ENCODE measurements around the gene EIF4H. TPM values are rescaled to one million over a fixed set of nuclear protein-coding genes. Genes with fewer than 3 reads are reported as not detected.
A peak's percentile ranks its signal among the peaks of the same experiment; 100 is the strongest.

Gene EIF4H
- total and polyA plus RNA-seq, 9 of the 15 experiments (the other 6 are each of a cell fraction or from before 2014, with no cell fraction given), result 11.0 to 435 (median 319) TPM

DNA sequence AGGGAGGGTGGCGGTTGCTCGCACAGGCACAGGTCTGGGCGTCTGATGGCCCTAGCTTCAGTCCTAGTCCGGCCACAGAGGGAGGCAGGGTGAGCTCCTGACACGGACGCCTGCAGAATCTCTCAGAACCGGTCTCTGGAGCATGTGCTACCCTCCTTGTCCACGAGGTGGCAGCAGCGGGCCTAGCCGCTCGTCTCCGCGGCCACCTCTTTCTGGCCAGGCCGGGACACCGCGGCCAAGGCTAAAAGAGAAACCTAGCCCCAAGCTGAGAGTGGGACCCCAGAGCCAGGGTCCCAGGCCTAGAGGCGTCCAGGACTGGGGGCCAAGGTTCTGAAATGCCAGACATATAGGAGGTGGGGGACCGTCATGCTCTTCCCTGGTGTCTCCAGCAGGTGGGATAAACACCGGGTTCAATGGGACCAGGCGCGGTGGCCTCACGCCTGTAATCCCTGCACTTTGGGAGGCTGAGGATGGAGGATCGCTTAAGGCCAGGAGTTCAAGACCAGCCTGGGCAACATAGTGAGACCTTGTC, 32.5 kb downstream of the EIF4H start:
- peak; percentile 86 for ATAC-seq
- 3% methylated on average over 23 of the region's 23 CpGs for WGBS (ENCODE audit: insufficient coverage, low coverage, missing lambda C conversion rate)
- DNase-seq (ENCODE audit: extremely low read depth in 1 of 4, low spot score in 3 of 4), result peak; percentile 84 to 90 (median 86)
- H3K4me3 ChIP-seq, result no peak overlapping the region
- H4K20me1 ChIP-seq (replicated peaks; ENCODE audit: control insufficient read depth, insufficient read depth, low read length), result no peaks in the 10 kb centered on the region
- H3K4me2 ChIP-seq (ENCODE audit: insufficient read depth, low read length), result peak overlapping the region; percentile 63
- ChIA-PET CTCF (ENCODE audit: low intra/inter-chr PET ratio) (interaction anchor here (0.6 to 3.2 kb wide), 7 partner anchors 17 to 199 kb away, joined by 3 to 51 read pairs (median 6); no protein-coding TSS in a partner anchor), POLR2A (interaction anchor here (0.6 to 2.3 kb wide), 7 partner anchors 10 to 194 kb away, joined by 3 to 14 read pairs (median 3); no protein-coding TSS in a partner anchor)
- peak overlapping the region; percentile 83 for H2AFZ ChIP-seq (ENCODE audit: low read depth, low read length)
- no peaks in the 10 kb centered on the region for H3K9me3 ChIP-seq (replicated peaks; ENCODE audit: control insufficient read depth, insufficient read depth, low read depth, low read length)
- peak; percentile 91 for FAIRE-seq
- H3K27ac ChIP-seq (ENCODE audit: extremely low read depth, low read depth, low read length), result no peak overlapping the region
- no peaks in the 10 kb centered on the region for H3K36me3 ChIP-seq (ENCODE audit: control insufficient read depth, insufficient read depth, low read length)
- peak overlapping the region in 1 of 2 experiments; percentile 66; a peak in 2 of 4 replicates for H3K9ac ChIP-seq (ENCODE audit: insufficient read depth in 1 of 2, low read depth in 2 of 2, low read length in 2 of 2)
- H3K79me2 ChIP-seq (ENCODE audit: control insufficient read depth, insufficient read depth, low read length), result no peaks in the 10 kb centered on the region
- H3K27me3 ChIP-seq (ENCODE audit: control insufficient read depth in 2 of 2, insufficient read depth in 2 of 2, low read length in 2 of 2), result no peaks in the 10 kb centered on the region; a peak in 1 of 5 replicates
- peaks cover 3 to 28% of the 10 kb centered on the region in 2 experiments; a peak in 4 of 5 replicates for H3K4me1 ChIP-seq (replicated peaks in 1 of 2; ENCODE audit: control insufficient read depth in 2 of 2, insufficient read depth in 2 of 2, low read length in 2 of 2)
- in situ Hi-C loops (cut with MboI) (loop anchor here (5.0 to 10.0 kb wide), 2 partner anchors 196 to 332 kb away; no protein-coding TSS in a partner anchor), intact Hi-C loops (cut with micrococcal nuclease) (loop anchor here (1.0 kb wide), 2 partner anchors 187 to 195 kb away; no protein-coding TSS in a partner anchor)
- H3K9me1 ChIP-seq (ENCODE audit: control insufficient read depth, insufficient read depth, low read length), result no peaks in the 10 kb centered on the region
- BruUV-seq (replicated peaks), result no TSS peak
- TF ChIP-seq HLTF (IDR thresholded peaks at IDR 0.05), result 0 out of 2 replicates have a peak, but pooled peaks have one; percentile 17
- no peak for TF ChIP-seq FOXJ2 (tag; IDR thresholded peaks at IDR 0.05)
- 0 out of 4 replicates have a peak, but pooled peaks have one; percentile 33 to 37 for TF ChIP-seq UBTF (IDR thresholded peaks at IDR 0.05; ENCODE audit: borderline replicate concordance in 1 of 2, low read depth in 2 of 2, low read length in 2 of 2)
- TF ChIP-seq ZNF24 (IDR thresholded peaks at IDR 0.05), result 0 out of 2 replicates have a peak, but pooled peaks have one; percentile 15
- TF ChIP-seq SMAD3 (CRISPR knock-in tag; conservative IDR thresholded peaks at IDR 0.05), result no peak
- TF ChIP-seq ARID2 (IDR thresholded peaks at IDR 0.05), result peak; percentile 90
- no peak for TF ChIP-seq ATF1 (CRISPR knock-in tag; IDR thresholded peaks at IDR 0.05)
- peak; percentile 34; the same call in 1 of the 2 replicates for TF ChIP-seq ATF1 (tag; IDR thresholded peaks at IDR 0.05)
- no peak for TF ChIP-seq KDM5B (IDR thresholded peaks at IDR 0.05; ENCODE audit: insufficient replicate concordance, low read depth, low read length)
- 0 out of 4 replicates have a peak, but pooled peaks of 1 of the 2 experiments have one; percentile 33 for TF ChIP-seq HDAC1 (IDR thresholded peaks at IDR 0.05)
- TF ChIP-seq, protein P1, sequence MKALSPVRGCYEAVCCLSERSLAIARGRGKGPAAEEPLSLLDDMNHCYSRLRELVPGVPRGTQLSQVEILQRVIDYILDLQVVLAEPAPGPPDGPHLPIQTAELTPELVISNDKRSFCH (CRISPR knock-in tag; IDR thresholded peaks at IDR 0.05), result no peak
- TF ChIP-seq, protein P1 (tag; IDR thresholded peaks at IDR 0.05), result peak; percentile 31; the same call in 1 of the 2 replicates
- TF ChIP-seq KDM1A (IDR thresholded peaks at IDR 0.05), result peak in 1 of 2 experiments; percentile 59; a peak in 2 of 4 replicates
- TF ChIP-seq POLR3A (IDR thresholded peaks at IDR 0.05; ENCODE audit: borderline replicate concordance, extremely low read depth, insufficient read depth, insufficient read length), result no peak
- no peak for TF ChIP-seq SNRNP70 (optimal IDR thresholded peaks at IDR 0.05; ENCODE audit: low read depth, low read length)
- no peak for TF ChIP-seq HOXB6 (CRISPR knock-in tag; IDR thresholded peaks at IDR 0.05; ENCODE audit: borderline replicate concordance)
- TF ChIP-seq ZBTB17 (CRISPR knock-in tag; IDR thresholded peaks at IDR 0.05), result peak; percentile 16; the same call in 1 of the 2 replicates
- peak; percentile 95 for TF ChIP-seq STAG1 (CRISPR knock-in tag; IDR thresholded peaks at IDR 0.05; ENCODE audit: borderline replicate concordance)
- peak; percentile 85; the same call in 1 of the 2 replicates for TF ChIP-seq XRCC5 (IDR thresholded peaks at IDR 0.05; ENCODE audit: low read depth, low read length)
- TF ChIP-seq, protein P2, sequence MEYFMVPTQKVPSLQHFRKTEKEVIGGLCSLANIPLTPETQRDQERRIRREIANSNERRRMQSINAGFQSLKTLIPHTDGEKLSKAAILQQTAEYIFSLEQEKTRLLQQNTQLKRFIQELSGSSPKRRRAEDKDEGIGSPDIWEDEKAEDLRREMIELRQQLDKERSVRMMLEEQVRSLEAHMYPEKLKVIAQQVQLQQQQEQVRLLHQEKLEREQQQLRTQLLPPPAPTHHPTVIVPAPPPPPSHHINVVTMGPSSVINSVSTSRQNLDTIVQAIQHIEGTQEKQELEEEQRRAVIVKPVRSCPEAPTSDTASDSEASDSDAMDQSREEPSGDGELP (CRISPR knock-in tag; IDR thresholded peaks at IDR 0.05; ENCODE audit: borderline replicate concordance), result peak; percentile 74; the same call in 1 of the 2 replicates

Measured in K562 (cell line).